NB4 (cell line): ENCODE measurements around the gene HHIPL1.

ENCODE experiments used
- DNase-seq: peaks from one replicate; pipeline ENCODE4 v3.0.0; 2010; ENCODE audit warnings: low read depth
- H3K4me3 ChIP-seq: one replicate; pipeline ENCODE4 v1.5.1; 2011; ENCODE audit warnings: mild to moderate bottlenecking, low read depth, low read length, moderate library complexity
- CTCF ChIP-seq: IDR thresholded peaks from one replicate; pipeline ENCODE4 v1.5.1; 2012; ENCODE audit warnings: low read depth, low read length
- MYC ChIP-seq: IDR thresholded peaks from 2 replicates; pipeline ENCODE4 v1.6.1; 2011; ENCODE audit warnings: low read depth, low read length
- POLR2A ChIP-seq: IDR thresholded peaks from 2 replicates; pipeline ENCODE4 v1.6.1; 2011; ENCODE audit warnings: mild to moderate bottlenecking; ENCODE audit not compliant: insufficient read length; ENCODE audit errors: extremely low read depth
- TF ChIP-seq, protein P1 (sequence below): IDR thresholded peaks from 2 replicates; pipeline ENCODE4 v1.6.1; 2011; ENCODE audit warnings: low read depth, low read length

Gene HHIPL1

GRCh38 chr14:99644723-99645544 lies at the start of gene HHIPL1:
Gene HHIPL1, plus strand, starts transcription at chr14:99645129. Its CDS starts 79 bp downstream, at chr14:99645208.
- no peak for DNase-seq

DNA sequence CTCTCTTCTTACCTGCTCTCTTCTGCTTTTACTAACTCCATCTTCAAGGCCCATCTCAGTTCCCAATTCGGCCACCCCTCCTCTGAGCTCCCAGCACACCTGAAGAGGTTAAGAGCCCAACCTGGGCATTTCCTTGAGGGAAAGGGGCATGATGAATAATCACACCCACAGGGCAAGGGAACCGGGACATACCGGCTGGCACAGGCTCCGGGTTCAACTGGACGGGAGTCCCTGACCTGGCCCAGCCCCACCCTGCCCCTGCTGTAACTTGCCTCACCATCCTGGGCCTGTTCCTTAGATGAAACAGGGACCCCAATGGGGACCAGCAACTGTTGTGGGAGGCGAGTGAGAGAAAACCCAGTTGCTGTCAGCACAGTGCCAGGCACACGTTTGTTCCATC lies 49.4 kb upstream of the HHIPL1 start:
- TF ChIP-seq MYC (no peak), POLR2A (no peak), CTCF (no peak)
- TF ChIP-seq, protein P1, sequence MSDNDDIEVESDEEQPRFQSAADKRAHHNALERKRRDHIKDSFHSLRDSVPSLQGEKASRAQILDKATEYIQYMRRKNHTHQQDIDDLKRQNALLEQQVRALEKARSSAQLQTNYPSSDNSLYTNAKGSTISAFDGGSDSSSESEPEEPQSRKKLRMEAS = no peak
- H3K4me3 ChIP-seq = no peak overlapping the region
- no peak for DNase-seq

More at GRCh38 chr14:99644723-99645544, at the start of gene HHIPL1:
- no peak within 1 kb of the TSS for H3K4me3 ChIP-seq
- TF ChIP-seq MYC (no peak), CTCF (no peak), POLR2A (no peak)
- TF ChIP-seq, protein P1 = no peak

GRCh38 chr14:99596071-99596627 lies 48.8 kb upstream of the HHIPL1 start:
- H3K4me3 ChIP-seq = no peak overlapping the region
- no peak for TF ChIP-seq POLR2A
- no peak for DNase-seq

- H3K4me3 ChIP-seq = no peak overlapping the region
- TF ChIP-seq, protein P1 = no peak
- TF ChIP-seq CTCF (no peak), POLR2A (no peak), MYC (no peak)
- no peak for DNase-seq
Measured at GRCh38 chr14:99596772-99597171, 48.2 kb upstream of the HHIPL1 start.

DNA sequence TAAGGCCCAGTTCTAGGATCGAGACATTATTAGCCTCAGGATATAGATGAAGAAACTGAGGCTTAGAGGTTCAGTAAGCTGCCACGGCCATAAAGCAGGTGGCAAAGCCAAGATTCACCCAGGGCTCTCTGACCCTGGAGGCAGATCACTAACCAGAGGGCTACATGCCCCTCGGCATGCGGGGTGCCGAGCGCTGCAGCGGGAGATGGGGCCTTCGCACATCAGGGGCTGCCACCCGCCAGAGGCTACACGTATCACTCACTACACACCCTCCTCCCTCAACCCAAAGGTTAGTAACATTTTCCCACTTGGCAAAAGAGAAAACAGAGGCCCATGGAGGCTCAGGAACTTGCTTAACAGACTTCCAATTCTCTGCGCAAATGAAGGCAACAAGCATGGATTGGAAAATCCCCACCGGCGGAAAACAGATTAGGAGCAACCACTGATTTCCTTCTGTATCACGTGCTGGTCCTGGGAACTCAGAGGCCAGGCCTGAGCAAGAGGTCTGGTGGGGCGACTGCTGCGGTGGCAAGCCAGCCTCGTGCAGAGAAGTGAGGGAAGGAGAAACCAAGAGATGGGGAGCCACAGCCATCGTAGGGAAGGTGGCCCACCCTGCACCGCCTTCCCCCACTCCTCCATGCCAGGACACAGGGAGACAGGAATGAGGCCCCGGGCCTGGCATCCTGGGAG lies 46.9 kb upstream of the HHIPL1 start:
- no peak for DNase-seq
- no peak overlapping the region for H3K4me3 ChIP-seq
- TF ChIP-seq, protein P1 = no peak
- TF ChIP-seq POLR2A (no peak), MYC (no peak), CTCF (no peak)

DNA sequence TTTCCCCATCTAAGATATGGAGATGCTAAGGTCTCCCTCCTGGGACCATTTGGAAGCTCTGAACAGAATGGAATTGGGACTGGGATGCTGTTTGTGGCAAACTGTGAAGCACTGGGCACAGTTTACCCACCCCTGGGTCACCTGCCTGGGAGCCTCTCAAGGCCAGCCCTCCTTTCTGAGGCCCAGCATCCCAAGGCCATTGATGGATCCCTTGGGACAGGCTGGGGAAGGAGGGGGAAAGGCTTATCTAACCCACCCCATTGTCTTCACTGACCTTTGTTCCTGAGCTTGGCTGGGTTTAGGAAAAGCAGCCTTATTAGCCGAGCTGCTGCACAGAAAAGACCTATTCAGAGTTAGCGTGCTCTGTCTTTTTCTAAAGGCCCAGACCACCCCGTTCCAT lies 46.2 kb upstream of the HHIPL1 start:
- H3K4me3 ChIP-seq = no peak overlapping the region
- TF ChIP-seq, protein P1 = no peak
- no peak for TF ChIP-seq MYC
- TF ChIP-seq CTCF = no peak
- no peak for TF ChIP-seq POLR2A
- DNase-seq = no peak
